Measurements from ENCODE around the gene LDB2. TPM values are rescaled to one million over a fixed set of nuclear protein-coding genes. Genes with fewer than 3 reads are reported as not detected.

Gene LDB2
- total RNA-seq, 1 experiment from 2014 or later = not detected

GRCh38 chr4:16834814-16835213 is 63.6 kb downstream of the LDB2 start:
- no peak overlapping the region for H2AFZ ChIP-seq
- CTCF ChIA-PET = no interaction called here
- intact Hi-C loops (cut with micrococcal nuclease; ENCODE audit: unreplicated experiment) = no loop called here
- H3K27ac ChIP-seq = no peak overlapping the region
- H3K36me3 ChIP-seq (ENCODE audit: low read depth) = no peaks in the 10 kb centered on the region
- TF ChIP-seq, protein P1, sequence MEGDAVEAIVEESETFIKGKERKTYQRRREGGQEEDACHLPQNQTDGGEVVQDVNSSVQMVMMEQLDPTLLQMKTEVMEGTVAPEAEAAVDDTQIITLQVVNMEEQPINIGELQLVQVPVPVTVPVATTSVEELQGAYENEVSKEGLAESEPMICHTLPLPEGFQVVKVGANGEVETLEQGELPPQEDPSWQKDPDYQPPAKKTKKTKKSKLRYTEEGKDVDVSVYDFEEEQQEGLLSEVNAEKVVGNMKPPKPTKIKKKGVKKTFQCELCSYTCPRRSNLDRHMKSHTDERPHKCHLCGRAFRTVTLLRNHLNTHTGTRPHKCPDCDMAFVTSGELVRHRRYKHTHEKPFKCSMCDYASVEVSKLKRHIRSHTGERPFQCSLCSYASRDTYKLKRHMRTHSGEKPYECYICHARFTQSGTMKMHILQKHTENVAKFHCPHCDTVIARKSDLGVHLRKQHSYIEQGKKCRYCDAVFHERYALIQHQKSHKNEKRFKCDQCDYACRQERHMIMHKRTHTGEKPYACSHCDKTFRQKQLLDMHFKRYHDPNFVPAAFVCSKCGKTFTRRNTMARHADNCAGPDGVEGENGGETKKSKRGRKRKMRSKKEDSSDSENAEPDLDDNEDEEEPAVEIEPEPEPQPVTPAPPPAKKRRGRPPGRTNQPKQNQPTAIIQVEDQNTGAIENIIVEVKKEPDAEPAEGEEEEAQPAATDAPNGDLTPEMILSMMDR (conservative IDR thresholded peaks at IDR 0.05) = no peak
- TF ChIP-seq EZH2 (IDR thresholded peaks at IDR 0.05; ENCODE audit: low read depth) = no peak
- no peaks in the 10 kb centered on the region for H3K9me2 ChIP-seq (ENCODE audit: insufficient read depth)
- no peaks in the 10 kb centered on the region for H3K9me3 ChIP-seq (ENCODE audit: insufficient read depth, low read depth)
- H3F3A ChIP-seq (ENCODE audit: insufficient read depth, low read depth) = no peaks in the 10 kb centered on the region
- H3K27me3 ChIP-seq (ENCODE audit: insufficient read depth, low read depth) = no peaks in the 10 kb centered on the region
- no peaks in the 10 kb centered on the region for H3K79me2 ChIP-seq (ENCODE audit: low read depth)
- DNase-seq = no peak
- BruUV-seq (replicated peaks) = no TSS peak
- H3K4me3 ChIP-seq = no peak overlapping the region
- no peaks in the 10 kb centered on the region for H3K4me1 ChIP-seq (replicated peaks; ENCODE audit: insufficient read depth)
- no peaks in the 10 kb centered on the region for H4K20me1 ChIP-seq (ENCODE audit: insufficient read depth)
- POLR2A ChIA-PET (ENCODE audit: unreplicated experiment) = no interaction called here
- no peak overlapping the region for H3K4me2 ChIP-seq

DNA sequence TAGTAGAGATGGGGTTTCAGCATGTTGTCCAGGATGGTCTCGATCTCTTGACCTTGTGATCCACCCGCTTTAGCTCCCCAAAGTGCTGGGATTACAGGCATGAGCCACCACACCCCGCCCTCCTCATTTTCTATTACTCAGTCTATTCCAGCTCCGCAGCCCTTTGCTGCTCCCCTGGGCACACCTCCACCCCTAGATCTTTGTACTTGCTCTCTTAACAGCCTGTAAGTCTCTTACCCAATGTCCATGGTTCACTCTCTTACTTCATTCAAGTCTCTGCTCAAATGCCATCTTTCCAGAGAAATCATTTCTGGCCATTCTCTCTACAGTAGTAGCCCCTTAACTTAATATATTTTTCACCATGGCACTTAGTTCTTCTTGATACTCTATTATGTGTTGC is 64.7 kb downstream of the LDB2 start:
- intact Hi-C loops (cut with micrococcal nuclease; ENCODE audit: unreplicated experiment) = no loop called here
- no peaks in the 10 kb centered on the region for H3K79me2 ChIP-seq (ENCODE audit: low read depth)
- no TSS peak for BruUV-seq (replicated peaks)

DNA sequence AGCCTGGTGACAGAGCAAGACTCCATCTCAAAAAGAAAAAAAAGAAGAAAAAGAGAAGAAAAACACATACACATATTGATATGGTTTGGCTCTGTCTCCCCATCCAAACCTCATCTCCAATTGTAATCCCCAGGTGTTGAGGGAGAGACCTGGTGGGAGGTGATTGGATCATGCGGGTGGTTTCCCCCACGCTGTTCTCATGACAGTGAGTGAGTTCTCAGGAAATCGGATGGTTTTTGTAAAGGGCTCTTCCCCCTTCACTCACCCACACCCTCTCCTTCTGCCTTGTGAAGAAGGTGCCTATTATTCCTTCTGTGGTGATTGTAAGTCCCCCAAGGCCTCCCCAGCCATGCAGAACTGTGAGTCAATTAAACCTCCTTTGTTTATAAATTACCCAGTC is 68.4 kb downstream of the LDB2 start:
- no peaks in the 10 kb centered on the region for H3F3A ChIP-seq (ENCODE audit: insufficient read depth, low read depth)
- no peaks in the 10 kb centered on the region for H3K79me2 ChIP-seq (ENCODE audit: low read depth)
- no peaks in the 10 kb centered on the region for H3K36me3 ChIP-seq (ENCODE audit: low read depth)
- H2AFZ ChIP-seq = no peak overlapping the region
- H3K4me2 ChIP-seq = no peak overlapping the region
- no peaks in the 10 kb centered on the region for H3K9me3 ChIP-seq (ENCODE audit: insufficient read depth, low read depth)
- no peak overlapping the region for H3K4me3 ChIP-seq
- H3K4me1 ChIP-seq (replicated peaks; ENCODE audit: insufficient read depth) = no peaks in the 10 kb centered on the region
- no peak for DNase-seq
- H3K27ac ChIP-seq = no peak overlapping the region
- H3K27me3 ChIP-seq (ENCODE audit: insufficient read depth, low read depth) = peaks cover 3% of the 10 kb centered on the region; the same call in 1 of the 2 replicates
- no TSS peak for BruUV-seq (replicated peaks)
- ChIA-PET CTCF (no interaction called here), POLR2A (ENCODE audit: unreplicated experiment) (no interaction called here)
- intact Hi-C loops (cut with micrococcal nuclease; ENCODE audit: unreplicated experiment) = no loop called here
- TF ChIP-seq, protein P1 (conservative IDR thresholded peaks at IDR 0.05) = no peak
- H3K9me2 ChIP-seq (ENCODE audit: insufficient read depth) = no peaks in the 10 kb centered on the region
- H4K20me1 ChIP-seq (ENCODE audit: insufficient read depth) = no peaks in the 10 kb centered on the region

More for the DNA sequence above, 64.7 kb downstream of the LDB2 start:
- H3F3A ChIP-seq (ENCODE audit: insufficient read depth, low read depth) = no peaks in the 10 kb centered on the region
- H3K9me2 ChIP-seq (ENCODE audit: insufficient read depth) = no peaks in the 10 kb centered on the region
- H3K27ac ChIP-seq = no peak overlapping the region
- peaks cover under 1% of the 10 kb centered on the region; the same call in 1 of the 2 replicates for H3K27me3 ChIP-seq (ENCODE audit: insufficient read depth, low read depth)
- no peaks in the 10 kb centered on the region for H3K36me3 ChIP-seq (ENCODE audit: low read depth)
- no peak overlapping the region for H3K4me3 ChIP-seq
- H3K9me3 ChIP-seq (ENCODE audit: insufficient read depth, low read depth) = no peaks in the 10 kb centered on the region
- H2AFZ ChIP-seq = no peak overlapping the region
- H3K4me1 ChIP-seq (replicated peaks; ENCODE audit: insufficient read depth) = no peaks in the 10 kb centered on the region
- H3K4me2 ChIP-seq = no peak overlapping the region
- TF ChIP-seq, protein P1 (conservative IDR thresholded peaks at IDR 0.05) = no peak
- TF ChIP-seq EZH2 (IDR thresholded peaks at IDR 0.05; ENCODE audit: low read depth) = no peak
- no peak for DNase-seq
- H4K20me1 ChIP-seq (ENCODE audit: insufficient read depth) = no peaks in the 10 kb centered on the region
- CTCF ChIA-PET = no interaction called here
- POLR2A ChIA-PET (ENCODE audit: unreplicated experiment) = no interaction called here
